Thoracic aorta (tissue), 2 donors: ENCODE measurements around the gene KSR1. TPM values are rescaled to one million over a fixed set of nuclear protein-coding genes. Genes with fewer than 3 reads are reported as not detected.

Source experiments
- ATAC-seq: fragments of 150-250 bp; one replicate; pipeline ENCODE4 v1.8.0; 2017; ENCODE audit warnings: low read depth; ENCODE audit not compliant: insufficient number of reproducible peaks, low FRiP score
- DNase-seq: peaks from one replicate; pipeline ENCODE4 v3.0.0-alpha.2; 2020; ENCODE audit warnings: low spot score
- H3K27ac ChIP-seq, 2 donors: fragments of 200-600 bp; sonication (generic); 1 replicate in 1 of 2; 2 replicates in 1 of 2; pipeline ENCODE4 v1.5.1; 2016; ENCODE audit warnings: mild to moderate bottlenecking in 2 of 2, moderate library complexity in 2 of 2
- H3K27me3 ChIP-seq: fragments of 200-600 bp; sonication (generic); replicated peaks from 2 replicates; pipeline ENCODE4 v1.6.0; 2016; ENCODE audit warnings: mild to moderate bottlenecking; ENCODE audit not compliant: insufficient read depth
- H3K36me3 ChIP-seq: fragments of 200-600 bp; sonication (generic); one replicate; pipeline ENCODE4 v1.5.1; 2016
- H3K4me1 ChIP-seq, 2 donors: fragments of 200-600 bp; sonication (generic); 1 replicate in 1 of 2; 2 replicates in 1 of 2; pipeline versions ENCODE4 v1.5.1 to v1.6.0; 2016; ENCODE audit warnings: low read depth in 2 of 2, mild to moderate bottlenecking in 1 of 2; ENCODE audit not compliant: control insufficient read depth in 1 of 2
- H3K4me3 ChIP-seq: fragments of 200-600 bp; sonication (generic); 2 replicates; pipeline ENCODE4 v1.5.1; 2016; ENCODE audit warnings: mild to moderate bottlenecking
- H3K9me3 ChIP-seq: fragments of 200-600 bp; sonication (generic); 2 replicates; pipeline ENCODE4 v1.5.1; 2016
- CTCF ChIP-seq: fragments of 200-600 bp; sonication (generic); IDR thresholded peaks from one replicate; pipeline ENCODE4 v1.5.1; 2019; ENCODE audit warnings: antibody characterized with exemption
- total RNA-seq, 2 donors: library from RNA; depleted of rRNA; stranded (reverse); fragments of >200 nt; gene quantifications; one replicate each; pipeline versions ENCODE4 v1.1.0 to v1.2.3, GENCODE V29; 2016

KSR1 gene
- total RNA-seq, 2 donors from 2014 or later, result 17.6 to 46.0 TPM

GRCh38 chr17:27438348-27438998 is 17.8 kb upstream of the KSR1 start:
- no peak for DNase-seq
- H3K27me3 ChIP-seq, result no peaks in the 10 kb centered on the region

GRCh38 chr17:27439342-27439741 is 16.9 kb upstream of the KSR1 start:
- TF ChIP-seq CTCF, result no peak
- no peak overlapping the region for H3K27ac ChIP-seq
- ATAC-seq (no peak), DNase-seq (no peak)
- no peaks in the 10 kb centered on the region for H3K4me1 ChIP-seq
- no peaks in the 10 kb centered on the region for H3K9me3 ChIP-seq
- H3K36me3 ChIP-seq, result no peaks in the 10 kb centered on the region
- H3K27me3 ChIP-seq, result no peaks in the 10 kb centered on the region
- H3K4me3 ChIP-seq, result no peak overlapping the region

More at GRCh38 chr17:27438348-27438998, 17.8 kb upstream of the KSR1 start:
- no peak for ATAC-seq
- no peaks in the 10 kb centered on the region for H3K9me3 ChIP-seq
- H3K4me1 ChIP-seq, result no peaks in the 10 kb centered on the region
- no peak overlapping the region for H3K4me3 ChIP-seq
- no peak overlapping the region for H3K27ac ChIP-seq
- TF ChIP-seq CTCF, result no peak
- no peaks in the 10 kb centered on the region for H3K36me3 ChIP-seq

- DNase-seq (no peak), ATAC-seq (no peak)
- H3K4me1 ChIP-seq, result no peaks in the 10 kb centered on the region
- no peak overlapping the region for H3K4me3 ChIP-seq
- H3K27ac ChIP-seq, result no peak overlapping the region
- no peaks in the 10 kb centered on the region for H3K27me3 ChIP-seq
- H3K36me3 ChIP-seq, result no peaks in the 10 kb centered on the region
- TF ChIP-seq CTCF, result no peak
- H3K9me3 ChIP-seq, result no peaks in the 10 kb centered on the region
Measured at GRCh38 chr17:27442702-27443101, 13.5 kb upstream of the KSR1 start.

- TF ChIP-seq CTCF, result no peak
- H3K36me3 ChIP-seq, result no peaks in the 10 kb centered on the region
- DNase-seq (no peak), ATAC-seq (no peak)
- H3K27ac ChIP-seq, result no peak overlapping the region
- no peaks in the 10 kb centered on the region for H3K4me1 ChIP-seq
- no peak overlapping the region for H3K4me3 ChIP-seq
- no peaks in the 10 kb centered on the region for H3K9me3 ChIP-seq
- H3K27me3 ChIP-seq, result no peaks in the 10 kb centered on the region
Measured at GRCh38 chr17:27443491-27443890, 12.8 kb upstream of the KSR1 start.

GRCh38 chr17:27445971-27446370 is 10.3 kb upstream of the KSR1 start:
- no peaks in the 10 kb centered on the region for H3K27me3 ChIP-seq
- DNase-seq, result no peak
- no peak for ATAC-seq
- H3K9me3 ChIP-seq, result no peaks in the 10 kb centered on the region
- H3K27ac ChIP-seq, result no peak overlapping the region
- TF ChIP-seq CTCF, result no peak
- H3K4me1 ChIP-seq, result no peaks in the 10 kb centered on the region
- H3K4me3 ChIP-seq, result no peak overlapping the region
- H3K36me3 ChIP-seq, result no peaks in the 10 kb centered on the region
